GM12878 (cell line): ENCODE measurements around the gene PKD1L1. TPM values are rescaled to one million over a fixed set of nuclear protein-coding genes. Genes with fewer than 3 reads are reported as not detected.

Experiments used
- ATAC-seq: fragments of 200-7000 bp; cut with Tn5 transposase; 3 replicates; pipeline ENCODE4 v1.9.1; 2020; ENCODE audit warnings: mild to moderate bottlenecking, moderate library complexity
- BruUV-seq: library from RNA; stranded (reverse); fragments of 400-500 nt; replicated peaks from 2 replicates; lab custom pipeline; 2021; lab: Mats Ljungman, UMichigan
- CTCF ChIA-PET: fragments of 300-600 bp; sonication (Branson Sonifier 250); formaldehyde crosslinking; extraction: SDS; loops from one replicate; lab custom pipeline; 2021; ENCODE audit warnings: inconsistent platforms; lab: Yijun Ruan, JAX
- POLR2A ChIA-PET: fragments of 350-600 bp; formaldehyde crosslinking; extraction: SDS; loops from one replicate; lab custom pipeline; 2021; ENCODE audit warnings: inconsistent platforms; lab: Charles Lee
- RAD21 ChIA-PET: fragments of 300-600 bp; sonication (Branson Sonifier 250); formaldehyde crosslinking; loops from one replicate; lab custom pipeline; 2023; ENCODE audit warnings: antibody characterized with exemption; ENCODE audit not compliant: unreplicated experiment; lab: Charles Lee
- SMC1A ChIA-PET: fragments of 300-600 bp; sonication (Branson Sonifier 250); formaldehyde crosslinking; loops from one replicate; lab custom pipeline; 2023; ENCODE audit not compliant: unreplicated experiment, uncharacterized antibody; lab: Charles Lee
- DNase-seq: peaks from one replicate; pipeline ENCODE4 v3.0.0-alpha.2; 2011; ENCODE audit warnings: low read depth, low spot score
- FAIRE-seq: peaks from 3 replicates; lab custom pipeline; 2011; peaks lifted over from hg19 to GRCh38; lab: Jason Lieb, UNC
- H2AFZ ChIP-seq: 2 replicates; pipeline ENCODE4 v1.6.0; 2011; ENCODE audit warnings: low read depth, low read length, control low read depth; ENCODE audit not compliant: control insufficient read depth
- H3K27ac ChIP-seq: 2 replicates; pipeline ENCODE4 v1.5.1; 2011; ENCODE audit warnings: control low read depth; ENCODE audit not compliant: control insufficient read depth, insufficient read depth
- H3K27me3 ChIP-seq, 2 experiments: replicated peaks in 1 of 2; 2 replicates each; pipeline versions ENCODE4 v1.6.0 to v1.6.1; 2011; ENCODE audit warnings: low read length in 1 of 2; ENCODE audit not compliant: control insufficient read depth in 2 of 2, insufficient read depth in 2 of 2
- H3K36me3 ChIP-seq, 2 experiments: 2 replicates each; pipeline ENCODE4 v1.5.1; 2011; ENCODE audit warnings: low read length in 1 of 2; ENCODE audit not compliant: control insufficient read depth in 2 of 2, insufficient read depth in 2 of 2
- H3K4me1 ChIP-seq: 2 replicates; pipeline ENCODE4 v1.6.1; 2011; ENCODE audit warnings: mild to moderate bottlenecking, low read length, moderate library complexity, mixed read lengths; ENCODE audit not compliant: control insufficient read depth, insufficient read depth
- H3K4me2 ChIP-seq: 2 replicates; pipeline ENCODE4 v1.6.0; 2011; ENCODE audit warnings: control low read depth; ENCODE audit not compliant: control insufficient read depth, insufficient read depth
- H3K4me3 ChIP-seq: fragments of 200-600 bp; sonication (generic); 2 replicates; pipeline ENCODE4 v1.5.1; 2016
- H3K79me2 ChIP-seq: 2 replicates; pipeline ENCODE4 v1.6.0; 2011; ENCODE audit warnings: low read length; ENCODE audit not compliant: control insufficient read depth, insufficient read depth
- H3K9ac ChIP-seq: 2 replicates; pipeline ENCODE4 v1.8.0; 2011; ENCODE audit warnings: low read length, control low read depth, mixed read lengths; ENCODE audit not compliant: control insufficient read depth, insufficient read depth
- H3K9me3 ChIP-seq: replicated peaks from 3 replicates; pipeline ENCODE4 v1.5.1; 2011; ENCODE audit warnings: mild to moderate bottlenecking, low read length; ENCODE audit not compliant: control insufficient read depth, insufficient read depth
- H4K20me1 ChIP-seq: 2 replicates; pipeline ENCODE4 v1.6.0; 2011; ENCODE audit not compliant: control insufficient read depth, insufficient read depth
- IRF5 ChIP-seq: fragments of 450-650 bp; IDR thresholded peaks from 2 replicates; pipeline ENCODE4 v1.6.1; 2017; ENCODE audit warnings: borderline replicate concordance
- JUNB ChIP-seq: IDR thresholded peaks from 2 replicates; pipeline ENCODE4 v1.6.1; 2016; ENCODE audit warnings: antibody characterized with exemption, mild to moderate bottlenecking
- KAT2A ChIP-seq: conservative IDR thresholded peaks from 2 replicates; pipeline ENCODE4 v1.6.1; 2011; ENCODE audit warnings: low read depth, low read length; ENCODE audit not compliant: control insufficient read depth
- MXI1 ChIP-seq: fragments of 150-350 bp; IDR thresholded peaks from 2 replicates; pipeline ENCODE4 v1.6.1; 2011; ENCODE audit warnings: low read depth, mild to moderate bottlenecking, inconsistent platforms, low read length, improper control_type of control experiment
- MYC ChIP-seq: IDR thresholded peaks from 2 replicates; pipeline ENCODE4 v1.6.1; 2011; ENCODE audit warnings: mild to moderate bottlenecking, low read length, moderate library complexity, inconsistent platforms; ENCODE audit not compliant: insufficient read depth, insufficient replicate concordance, insufficient read length, severe bottlenecking
- NBN ChIP-seq: fragments of 450-650 bp; IDR thresholded peaks from 2 replicates; pipeline ENCODE4 v1.6.1; 2016
- PML ChIP-seq: IDR thresholded peaks from 2 replicates; pipeline ENCODE4 v1.6.1; 2012; ENCODE audit warnings: low read length, inconsistent platforms
- RBBP5 ChIP-seq: fragments of 200-600 bp; sonication (generic); conservative IDR thresholded peaks from 2 replicates; pipeline ENCODE4 v1.6.1; 2016
- SMAD5 ChIP-seq: IDR thresholded peaks from 2 replicates; pipeline ENCODE4 v1.6.1; 2016; ENCODE audit warnings: antibody characterized with exemption, low read depth
- SMC3 ChIP-seq: IDR thresholded peaks from 2 replicates; pipeline ENCODE4 v1.6.1; 2011; ENCODE audit warnings: low read length, improper control_type of control experiment, borderline replicate concordance
- SUPT20H ChIP-seq: IDR thresholded peaks from 2 replicates; pipeline ENCODE4 v1.6.1; 2011; ENCODE audit warnings: low read depth, mild to moderate bottlenecking, low read length, moderate library complexity, borderline replicate concordance; ENCODE audit not compliant: control insufficient read depth
- WRNIP1 ChIP-seq: IDR thresholded peaks from 2 replicates; pipeline ENCODE4 v1.6.1; 2011; ENCODE audit warnings: low read depth, low read length, improper control_type of control experiment, borderline replicate concordance
- ZBTB11 ChIP-seq: fragments of 450-650 bp; formaldehyde crosslinking; IDR thresholded peaks from 2 replicates; pipeline ENCODE4 v1.5.0; 2022; ENCODE audit warnings: mild to moderate bottlenecking, missing genetic modification characterization
- ZBTB40 ChIP-seq: fragments of 450-650 bp; IDR thresholded peaks from 2 replicates; pipeline ENCODE4 v1.6.1; 2016; ENCODE audit warnings: mild to moderate bottlenecking, moderate library complexity, borderline replicate concordance
- ZNF24 ChIP-seq: fragments of 450-650 bp; IDR thresholded peaks from 2 replicates; pipeline ENCODE4 v1.6.1; 2017; ENCODE audit warnings: antibody characterized with exemption, mild to moderate bottlenecking
- WGBS: methylation state at CpG from one replicate; pipeline ENCODE4 v1.1.6; 2016; ENCODE audit warnings: low lambda C conversion rate; ENCODE audit not compliant: insufficient replicate concordance, insufficient coverage; ENCODE audit errors: missing lambda C conversion rate; 5-methylcytosine and 5-hydroxymethylcytosine counted together
- in situ Hi-C: fragments of 300-500 bp; cut with MboI; formaldehyde crosslinking; loops from 9 replicates; pipeline ENCODE4 v1.14.3; 2018; ENCODE audit warnings: mixed read lengths
- intact Hi-C: fragments of 100-400 bp; cut with micrococcal nuclease; formaldehyde crosslinking; loops from one replicate; pipeline ENCODE4 v1.14.2; 2022; ENCODE audit not compliant: unreplicated experiment
- polyA plus RNA-seq, 11 experiments: library from polyadenylated mRNA; depleted of rRNA in 4 of 11; unstranded in 6 of 11; stranded (reverse) in 5 of 11; fragments of >200 nt; fragmentation: Nextera tagmentation in 4 of 11; fragmentation: Illumina TruSeq in 1 of 11; extraction: Ambion mirVana in 4 of 11; extraction: Trizol in 1 of 11; gene quantifications; 1 replicate in 1 of 11; 2 replicates in 10 of 11; pipeline versions ENCODE4 v1.2.1 to v1.2.3, GENCODE V29; 2011 to 2016; ENCODE audit warnings: inconsistent platforms in 2 of 11, missing spikeins in 2 of 11, low read depth in 1 of 11
- total RNA-seq, 4 experiments: library from RNA; depleted of rRNA in 3 of 4; stranded (reverse); fragments of >200 nt in 3 of 4; fragmentation: Illumina TruSeq in 1 of 4; extraction: Trizol in 1 of 4; gene quantifications; 2 replicates each; pipeline versions ENCODE4 v1.2.1 to v1.2.3, GENCODE V29; 2013 to 2021

The PKD1L1 gene
- total and polyA plus RNA-seq, 10 of the 15 experiments (the other 5 are each of a cell fraction or from before 2014, with no cell fraction given), result under 0.01 to 0.05 (median 0.02) TPM; not detected in 3

GRCh38 chr7:47839381-47839780, 108.9 kb downstream of the PKD1L1 start (continued):
- TF ChIP-seq MXI1, result no peak
- no peak for TF ChIP-seq SUPT20H
- no peak for TF ChIP-seq PML
- no peak for TF ChIP-seq ZNF24
- TF ChIP-seq JUNB, result no peak

GRCh38 chr7:47837826-47838225, 110.4 kb downstream of the PKD1L1 start:
- ChIA-PET CTCF (no interaction called here), POLR2A (no interaction called here), RAD21 (no interaction called here), SMC1A (no interaction called here)
- Histone ChIP-seq H3K27me3 (peaks cover 4 to 10% of the 10 kb centered on the region in 2 experiments; a peak in 3 of 4 replicates), H3K9me3 (no peaks in the 10 kb centered on the region), H3K9ac (no peak overlapping the region), H3K4me2 (no peak overlapping the region), H2AFZ (no peak overlapping the region), H3K79me2 (no peaks in the 10 kb centered on the region), H3K27ac (no peak overlapping the region), H3K4me1 (no peaks in the 10 kb centered on the region), H4K20me1 (no peaks in the 10 kb centered on the region), H3K4me3 (no peak overlapping the region), H3K36me3 (no peaks in the 10 kb centered on the region)
- intact Hi-C loops (no loop called here), in situ Hi-C loops (no loop called here)
- no peak for FAIRE-seq
- WGBS, result 43% methylated on average over 8 of the region's 8 CpGs
- no peak for DNase-seq
- no TSS peak for BruUV-seq
- no peak for ATAC-seq
- TF ChIP-seq RBBP5 (no peak), IRF5 (no peak), ZBTB11 (no peak), KAT2A (no peak), ZBTB40 (no peak), SMAD5 (no peak), NBN (no peak), WRNIP1 (no peak), SMC3 (no peak), MYC (no peak)
